Breast epithelium (tissue), 4 donors: ENCODE data around the gene RTF2. TPM values are rescaled to one million over a fixed set of nuclear protein-coding genes. Genes with fewer than 3 reads are reported as not detected.

Experiments used
- DNase-seq, 2 donors: peaks; one replicate each; pipeline ENCODE4 v3.0.0-alpha.2; 2019; ENCODE audit warnings: low spot score in 2 of 2
- H3K27ac ChIP-seq, 2 donors: fragments of 200-600 bp; sonication (generic) in 1 of 2; one replicate each; pipeline ENCODE4 v1.5.1; 2016 to 2019; ENCODE audit warnings: mild to moderate bottlenecking in 1 of 2
- H3K27me3 ChIP-seq, 2 donors: fragments of 200-600 bp; sonication (generic) in 1 of 2; one replicate each; pipeline versions ENCODE4 v1.5.1 to v1.6.0; 2017 to 2019; ENCODE audit warnings: control low read depth in 1 of 2, mild to moderate bottlenecking in 1 of 2
- H3K36me3 ChIP-seq: fragments of 200-600 bp; one replicate; pipeline ENCODE4 v1.5.1; 2019
- H3K4me1 ChIP-seq, 2 donors: fragments of 200-600 bp; sonication (generic); one replicate each; pipeline ENCODE4 v1.5.1; 2016 to 2019; ENCODE audit warnings: control low read depth in 1 of 2
- H3K4me3 ChIP-seq, 3 donors: fragments of 200-600 bp; sonication (generic); 1 replicate in 2 of 3; 2 replicates in 1 of 3; pipeline ENCODE4 v1.5.1; 2016 to 2019; ENCODE audit warnings: mild to moderate bottlenecking in 3 of 3, moderate library complexity in 2 of 3
- H3K9me3 ChIP-seq, 2 donors: fragments of 200-600 bp; sonication (generic) in 1 of 2; one replicate each; pipeline ENCODE4 v1.5.1; 2016 to 2019; ENCODE audit warnings: control low read depth in 1 of 2
- POLR2A ChIP-seq: fragments of 450-650 bp; IDR thresholded peaks from one replicate; pipeline ENCODE4 v1.6.1; 2016; ENCODE audit warnings: antibody characterized with exemption, mild to moderate bottlenecking, moderate library complexity
- POLR2AphosphoS5 ChIP-seq, 3 donors: sonication (generic); formaldehyde crosslinking; IDR thresholded peaks; one replicate each; pipeline ENCODE4 v1.6.1; 2017; ENCODE audit warnings: antibody characterized with exemption in 3 of 3
- intact Hi-C: fragments of 100-400 bp; cut with DNase I; formaldehyde crosslinking; loops from one replicate; pipeline ENCODE4 v1.15.1; 2023; ENCODE audit warnings: low total_unique reads
- total RNA-seq, 3 donors: library from RNA; depleted of rRNA; stranded (reverse); fragments of >200 nt; gene quantifications; one replicate each; pipeline ENCODE4 v1.1.0, GENCODE V29; 2016
- TF ChIP-seq, protein P1 (sequence below), 3 donors: fragments of 450-650 bp; IDR thresholded peaks; one replicate each; pipeline ENCODE4 v1.5.1; 2016 to 2017; ENCODE audit warnings: antibody characterized with exemption in 3 of 3, mild to moderate bottlenecking in 3 of 3, moderate library complexity in 3 of 3

The RTF2 gene
- total RNA-seq: 10 to 100 TPM; 58.0 to 80.0 (median 66.3) TPM

DNA sequence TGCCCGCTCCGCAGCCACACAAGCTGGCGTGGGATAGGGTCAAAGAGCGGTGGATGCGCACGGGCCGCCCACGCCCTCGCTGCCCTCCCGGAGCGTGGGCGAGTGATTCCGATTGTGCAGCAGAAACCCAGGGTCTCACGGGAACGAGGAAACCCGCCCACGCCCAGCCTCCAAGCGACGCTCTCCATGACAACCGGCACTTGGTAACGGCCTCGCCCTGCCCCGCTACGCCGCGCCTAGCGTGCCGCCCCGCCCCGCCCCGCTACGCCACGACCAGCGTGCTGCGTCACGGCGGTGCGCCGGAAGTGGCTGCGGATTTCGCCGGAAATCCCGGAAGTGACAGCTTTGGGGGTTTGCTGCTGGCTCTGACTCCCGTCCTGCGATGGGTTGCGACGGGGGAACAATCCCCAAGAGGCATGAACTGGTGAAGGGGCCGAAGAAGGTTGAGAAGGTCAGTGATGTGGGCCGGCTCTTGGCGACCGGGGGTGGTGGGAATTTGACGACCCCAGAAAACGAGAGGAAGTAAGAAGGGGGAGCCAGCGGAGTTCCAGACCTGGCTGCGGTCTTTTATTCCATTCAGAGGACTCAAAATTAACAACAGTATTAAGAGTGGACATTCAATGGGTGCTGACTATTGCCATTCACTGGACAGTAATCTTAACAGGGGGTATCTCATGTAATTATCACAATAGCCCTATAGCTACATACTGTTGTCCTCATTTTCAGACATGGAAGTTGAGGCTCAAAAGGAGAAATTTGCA lies at the start of gene RTF2:
Gene RTF2 (plus strand): TSS at position 312 of the 761 bp plus-strand sequence. CDS start 71 bp downstream, at position 383.
- H3K27ac ChIP-seq: peak within 1 kb of the TSS; percentile 88
- H3K27me3 ChIP-seq: no peaks in the 10 kb centered on the region
- no peaks in the 10 kb centered on the region for H3K9me3 ChIP-seq
- peaks cover 6 to 14% of the 10 kb centered on the region in 2 donors for H3K4me1 ChIP-seq
- TF ChIP-seq, protein P1, sequence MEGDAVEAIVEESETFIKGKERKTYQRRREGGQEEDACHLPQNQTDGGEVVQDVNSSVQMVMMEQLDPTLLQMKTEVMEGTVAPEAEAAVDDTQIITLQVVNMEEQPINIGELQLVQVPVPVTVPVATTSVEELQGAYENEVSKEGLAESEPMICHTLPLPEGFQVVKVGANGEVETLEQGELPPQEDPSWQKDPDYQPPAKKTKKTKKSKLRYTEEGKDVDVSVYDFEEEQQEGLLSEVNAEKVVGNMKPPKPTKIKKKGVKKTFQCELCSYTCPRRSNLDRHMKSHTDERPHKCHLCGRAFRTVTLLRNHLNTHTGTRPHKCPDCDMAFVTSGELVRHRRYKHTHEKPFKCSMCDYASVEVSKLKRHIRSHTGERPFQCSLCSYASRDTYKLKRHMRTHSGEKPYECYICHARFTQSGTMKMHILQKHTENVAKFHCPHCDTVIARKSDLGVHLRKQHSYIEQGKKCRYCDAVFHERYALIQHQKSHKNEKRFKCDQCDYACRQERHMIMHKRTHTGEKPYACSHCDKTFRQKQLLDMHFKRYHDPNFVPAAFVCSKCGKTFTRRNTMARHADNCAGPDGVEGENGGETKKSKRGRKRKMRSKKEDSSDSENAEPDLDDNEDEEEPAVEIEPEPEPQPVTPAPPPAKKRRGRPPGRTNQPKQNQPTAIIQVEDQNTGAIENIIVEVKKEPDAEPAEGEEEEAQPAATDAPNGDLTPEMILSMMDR (IDR thresholded peaks at IDR 0.05): peak in 1 of 3 donors; percentile 11
- TF ChIP-seq POLR2AphosphoS5 (IDR thresholded peaks at IDR 0.05) (peak; percentile 88 to 98 (median 95)), POLR2A (peak; percentile 43)
- DNase-seq: peak; percentile 87 to 90
- intact Hi-C loops: no loop called here
- H3K4me3 ChIP-seq: peak within 1 kb of the TSS; percentile 69 to 84 (median 74)
- H3K36me3 ChIP-seq: no peaks in the 10 kb centered on the region

DNA sequence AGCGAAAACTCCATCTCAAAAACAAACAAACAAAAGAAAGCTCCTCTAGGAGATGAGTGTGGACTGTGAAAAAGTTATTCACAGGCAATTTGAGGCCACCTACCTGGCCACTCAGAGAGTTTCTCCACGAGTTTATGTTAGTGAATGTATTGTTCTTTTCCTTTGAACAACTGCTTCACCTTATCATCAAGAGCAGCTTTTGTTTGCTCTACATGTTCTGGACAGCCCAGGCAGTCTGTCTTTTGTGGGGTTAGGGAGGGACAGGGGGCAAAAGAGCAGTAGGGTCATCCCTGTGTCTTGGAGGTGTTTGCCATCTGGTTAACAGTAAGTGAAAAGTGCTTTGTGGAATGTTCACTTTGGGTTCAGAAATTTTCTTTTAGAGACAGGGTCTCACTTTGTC lies 48.4 kb upstream of the RTF2 start:
- Histone ChIP-seq H3K36me3 (no peaks in the 10 kb centered on the region), H3K27ac (no peak overlapping the region), H3K4me3 (no peak overlapping the region), H3K4me1 (no peaks in the 10 kb centered on the region), H3K27me3 (no peaks in the 10 kb centered on the region), H3K9me3 (no peaks in the 10 kb centered on the region)
- no peak for TF ChIP-seq POLR2A
- no peak for TF ChIP-seq POLR2AphosphoS5 (IDR thresholded peaks at IDR 0.05)
- TF ChIP-seq, protein P1 (IDR thresholded peaks at IDR 0.05): no peak
- intact Hi-C loops: loop anchor here (5.0 kb wide), 1 partner anchor 1017 kb away; no protein-coding TSS in a partner anchor
- no peak for DNase-seq

GRCh38 chr20:56420940-56421688 lies 47.3 kb upstream of the RTF2 start:
- H3K27me3 ChIP-seq: no peaks in the 10 kb centered on the region
- intact Hi-C loops: loop anchor here (5.0 kb wide), 1 partner anchor 1016 kb away; no protein-coding TSS in a partner anchor
- H3K4me3 ChIP-seq: no peak overlapping the region
- no peaks in the 10 kb centered on the region for H3K4me1 ChIP-seq
- H3K36me3 ChIP-seq: no peaks in the 10 kb centered on the region
- no peaks in the 10 kb centered on the region for H3K9me3 ChIP-seq
- no peak for DNase-seq
- TF ChIP-seq POLR2A: no peak
- no peak for TF ChIP-seq POLR2AphosphoS5 (IDR thresholded peaks at IDR 0.05)
- TF ChIP-seq, protein P1 (IDR thresholded peaks at IDR 0.05): no peak
- H3K27ac ChIP-seq: no peak overlapping the region

DNA sequence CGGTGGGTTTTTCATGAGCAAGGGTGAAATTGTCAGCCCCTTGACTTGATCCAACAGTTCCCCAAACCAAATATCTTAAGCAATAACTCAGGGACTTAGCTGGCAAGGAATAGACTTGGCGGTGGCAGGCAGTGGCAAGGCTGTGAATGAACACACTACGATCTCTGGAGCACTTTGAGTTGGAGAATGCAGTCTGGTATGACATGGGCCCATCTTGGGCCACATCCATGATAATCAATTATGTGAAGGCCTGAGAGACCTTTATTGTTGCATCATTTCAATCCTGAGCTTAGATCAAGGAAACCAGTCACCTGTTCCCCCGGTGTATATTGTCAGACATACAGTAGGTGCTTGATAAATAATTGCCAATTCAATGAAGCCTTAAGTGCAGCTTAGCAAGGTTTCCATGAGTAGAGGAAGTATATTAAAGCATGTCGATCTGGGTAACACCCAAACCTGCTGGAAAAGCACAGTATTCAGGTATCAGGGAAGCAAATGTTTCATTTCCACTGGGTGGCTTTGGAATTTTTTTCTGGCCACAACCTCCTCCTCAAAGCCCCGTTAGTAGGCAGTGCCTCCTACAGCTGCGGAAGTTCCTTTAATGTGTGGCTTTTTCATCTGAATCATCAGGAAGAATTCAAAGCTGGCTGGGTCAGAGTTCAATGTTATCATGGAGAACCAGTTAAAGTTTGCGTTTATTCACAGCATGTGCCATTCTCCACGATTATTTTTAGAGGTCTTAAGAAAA lies 46.2 kb upstream of the RTF2 start:
- H3K4me3 ChIP-seq: no peak overlapping the region
- no peak overlapping the region for H3K27ac ChIP-seq
- no peaks in the 10 kb centered on the region for H3K4me1 ChIP-seq
- H3K9me3 ChIP-seq: no peaks in the 10 kb centered on the region
- no peak for TF ChIP-seq POLR2AphosphoS5 (IDR thresholded peaks at IDR 0.05)
- no peak for TF ChIP-seq POLR2A
- TF ChIP-seq, protein P1 (IDR thresholded peaks at IDR 0.05): no peak
- H3K36me3 ChIP-seq: no peaks in the 10 kb centered on the region
- intact Hi-C loops: loop anchor here (2.0 to 5.0 kb wide), 2 partner anchors 45 to 1015 kb away; no protein-coding TSS in a partner anchor
- no peak for DNase-seq
- H3K27me3 ChIP-seq: no peaks in the 10 kb centered on the region
